H1 (cell line): ENCODE measurements around the gene TMEM82. TPM values are rescaled to one million over a fixed set of nuclear protein-coding genes. Genes with fewer than 3 reads are reported as not detected.

Source experiments
- CTCF ChIA-PET: fragments of 300-600 bp; sonication (Branson Sonifier 250); formaldehyde crosslinking; loops from one replicate; lab custom pipeline; 2021; ENCODE audit not compliant: partially characterized antibody; lab: Charles Lee
- POLR2A ChIA-PET: fragments of 300-600 bp; sonication (Branson Sonifier 250); formaldehyde crosslinking; loops from one replicate; lab custom pipeline; 2021; ENCODE audit warnings: inconsistent platforms; ENCODE audit not compliant: partially characterized antibody; lab: Charles Lee
- DNase-seq, 2 experiments: peaks; one replicate each; pipeline versions ENCODE4 v3.0.0 to v3.0.0-alpha.2; 2010 to 2022; ENCODE audit warnings: low spot score in 2 of 2, low read depth in 1 of 2, mixed read lengths in 1 of 2
- FAIRE-seq: peaks from 2 replicates; lab custom pipeline; 2011; peaks lifted over from hg19 to GRCh38; lab: Jason Lieb, UNC
- H2AFZ ChIP-seq: 2 replicates; pipeline ENCODE4 v1.8.1; 2012; ENCODE audit warnings: low read length, inconsistent platforms
- H2AK5ac ChIP-seq: 2 replicates; pipeline ENCODE4 v1.6.1; 2013; ENCODE audit warnings: low read depth, low read length
- H2BK120ac ChIP-seq: replicated peaks from 2 replicates; pipeline ENCODE3; 2013; ENCODE audit warnings: low read depth, low read length, inconsistent platforms
- H2BK12ac ChIP-seq: 2 replicates; pipeline ENCODE4 v1.6.1; 2013; ENCODE audit warnings: low read depth, low read length
- H2BK15ac ChIP-seq: 2 replicates; pipeline ENCODE4 v1.6.1; 2013; ENCODE audit warnings: low read length
- H2BK20ac ChIP-seq: 2 replicates; pipeline ENCODE4 v1.6.1; 2013; ENCODE audit warnings: low read length
- H2BK5ac ChIP-seq: 2 replicates; pipeline ENCODE4 v1.6.1; 2013; ENCODE audit warnings: low read depth, low read length
- H3K14ac ChIP-seq: 2 replicates; pipeline ENCODE4 v1.6.1; 2013; ENCODE audit warnings: inconsistent platforms; ENCODE audit not compliant: insufficient read length
- H3K18ac ChIP-seq: 2 replicates; pipeline ENCODE4 v1.6.1; 2013; ENCODE audit warnings: low read length; ENCODE audit errors: extremely low read depth
- H3K23ac ChIP-seq: 2 replicates; pipeline ENCODE4 v1.6.1; 2013; ENCODE audit warnings: inconsistent platforms; ENCODE audit not compliant: insufficient read length
- H3K23me2 ChIP-seq: 2 replicates; pipeline ENCODE4 v1.6.1; 2013; ENCODE audit warnings: low read depth, low read length
- H3K27ac ChIP-seq: 2 replicates; pipeline ENCODE4 v1.6.1; 2011; ENCODE audit warnings: low read depth, low read length, inconsistent platforms
- H3K27me3 ChIP-seq, 4 experiments: replicated peaks in 1 of 4; 1 replicate in 1 of 4; 2 replicates in 3 of 4; pipeline versions ENCODE4 v1.6.1 to v1.8.1; 2011 to 2013; ENCODE audit warnings: low read length in 3 of 4, mild to moderate bottlenecking in 3 of 4, inconsistent platforms in 2 of 4, mixed read lengths in 2 of 4, moderate library complexity in 1 of 4; ENCODE audit not compliant: control insufficient read depth in 3 of 4, insufficient read depth in 3 of 4; ENCODE audit errors: extremely low read depth in 1 of 4
- H3K36me3 ChIP-seq, 4 experiments: 2 replicates each; pipeline versions ENCODE4 v1.6.1 to v1.8.1; 2011 to 2013; ENCODE audit warnings: mild to moderate bottlenecking in 4 of 4, low read length in 3 of 4, moderate library complexity in 2 of 4, control low read depth in 1 of 4, inconsistent platforms in 1 of 4; ENCODE audit not compliant: insufficient read depth in 4 of 4, control insufficient read depth in 2 of 4
- H3K4ac ChIP-seq: replicated peaks from 2 replicates; pipeline ENCODE3; 2013; ENCODE audit warnings: low read length, low read depth, mixed read lengths, inconsistent platforms; ENCODE audit not compliant: insufficient read length
- H3K4me1 ChIP-seq, 4 experiments: replicated peaks in 1 of 4; 1 replicate in 1 of 4; 2 replicates in 3 of 4; pipeline versions ENCODE4 v1.6.1 to v1.8.1; 2011 to 2013; ENCODE audit warnings: low read length in 3 of 4, inconsistent platforms in 2 of 4, mixed read lengths in 1 of 4; ENCODE audit not compliant: insufficient read depth in 4 of 4, control insufficient read depth in 3 of 4
- H3K4me2 ChIP-seq, 2 experiments: 2 replicates each; pipeline versions ENCODE4 v1.6.1 to v1.8.1; 2011 to 2013; ENCODE audit warnings: low read depth in 2 of 2, low read length in 2 of 2, control low read depth in 1 of 2, inconsistent platforms in 1 of 2, mild to moderate bottlenecking in 1 of 2; ENCODE audit not compliant: insufficient read depth in 1 of 2
- H3K4me3 ChIP-seq, 4 experiments: fragments of 200-600, 300-600 bp in 1 of 4; sonication (generic), shearing (Covaris generic), sonication (Bioruptor Twin) in 1 of 4; 2 replicates each; pipeline versions ENCODE4 v1.5.1 to v1.8.1; 2011 to 2016; ENCODE audit warnings: low read length in 4 of 4, low read depth in 3 of 4, control low read depth in 2 of 4, inconsistent platforms in 2 of 4, mild to moderate bottlenecking in 2 of 4, mixed read lengths in 1 of 4, moderate library complexity in 1 of 4; ENCODE audit not compliant: insufficient read depth in 2 of 4; ENCODE audit errors: extremely low read depth in 1 of 4
- H3K56ac ChIP-seq: replicated peaks from 2 replicates; pipeline ENCODE3; 2013; ENCODE audit warnings: low read depth, mild to moderate bottlenecking, mixed read lengths, low read length, inconsistent platforms; ENCODE audit not compliant: insufficient read length
- H3K79me1 ChIP-seq: 2 replicates; pipeline ENCODE4 v1.6.1; 2013; ENCODE audit warnings: low read depth, low read length, control low read depth
- H3K79me2 ChIP-seq, 2 experiments: 2 replicates each; pipeline versions ENCODE4 v1.6.1 to v1.8.1; 2012 to 2013; ENCODE audit warnings: low read length in 2 of 2, mild to moderate bottlenecking in 2 of 2, inconsistent platforms in 1 of 2; ENCODE audit not compliant: insufficient read depth in 2 of 2, control insufficient read depth in 1 of 2
- H3K9ac ChIP-seq, 4 experiments: replicated peaks in 1 of 4; 1 replicate in 1 of 4; 2 replicates in 3 of 4; pipeline versions ENCODE4 v1.6.1 to v1.8.1; 2011 to 2013; ENCODE audit warnings: low read depth in 3 of 4, low read length in 3 of 4, control low read depth in 2 of 4, mild to moderate bottlenecking in 2 of 4, moderate library complexity in 2 of 4, inconsistent platforms in 1 of 4; ENCODE audit errors: extremely low read depth in 1 of 4
- H3K9me3 ChIP-seq, 2 experiments: 2 replicates each; pipeline versions ENCODE4 v1.6.1 to v1.8.1; 2012 to 2013; ENCODE audit warnings: mild to moderate bottlenecking in 2 of 2, moderate library complexity in 2 of 2, control low read depth in 1 of 2, inconsistent platforms in 1 of 2, low read depth in 1 of 2, low read length in 1 of 2, mixed read lengths in 1 of 2; ENCODE audit not compliant: insufficient read depth in 2 of 2
- H4K20me1 ChIP-seq, 2 experiments: replicated peaks in 1 of 2; 2 replicates each; pipeline versions ENCODE3 to v1.8.1; 2011 to 2013; ENCODE audit warnings: inconsistent platforms in 2 of 2, low read length in 2 of 2, mild to moderate bottlenecking in 1 of 2; ENCODE audit not compliant: insufficient read depth in 2 of 2, control insufficient read depth in 1 of 2
- H4K5ac ChIP-seq: 2 replicates; pipeline ENCODE4 v1.6.1; 2013; ENCODE audit warnings: low read length, low read depth, mixed read lengths, inconsistent platforms; ENCODE audit not compliant: insufficient read length
- H4K8ac ChIP-seq: 2 replicates; pipeline ENCODE4 v1.8.0; 2013; ENCODE audit warnings: mild to moderate bottlenecking, moderate library complexity, low read length, inconsistent platforms; ENCODE audit not compliant: insufficient read depth; ENCODE audit errors: extremely low read depth
- H4K91ac ChIP-seq: replicated peaks from 2 replicates; pipeline ENCODE3; 2013; ENCODE audit warnings: low read length, mixed read lengths, inconsistent platforms; ENCODE audit not compliant: insufficient read length
- NRF1 ChIP-seq: IDR thresholded peaks from 2 replicates; pipeline ENCODE4 v1.6.1; 2011; ENCODE audit warnings: mild to moderate bottlenecking, low read depth, low read length, improper control_type of control experiment
- POLR2A ChIP-seq, 2 experiments: IDR thresholded peaks; 1 replicate in 1 of 2; 2 replicates in 1 of 2; pipeline ENCODE4 v1.6.1; 2011; ENCODE audit warnings: low read depth in 2 of 2, low read length in 2 of 2, mild to moderate bottlenecking in 2 of 2; ENCODE audit errors: control extremely low read depth in 1 of 2
- SIRT6 ChIP-seq: IDR thresholded peaks from one replicate; pipeline ENCODE4 v1.7.1; 2012; ENCODE audit warnings: low read length, inconsistent platforms
- WGBS, 2 experiments: shearing (Covaris generic) in 1 of 2; methylation state at CpG; one replicate each; pipeline versions ENCODE4 v1.1.6 to v1.1.7; 2013 to 2015; ENCODE audit warnings: low lambda C conversion rate in 2 of 2, mixed read lengths in 2 of 2, inconsistent platforms in 1 of 2, low coverage in 1 of 2, missing lambda C conversion rate in 1 of 2; ENCODE audit not compliant: insufficient replicate concordance in 2 of 2, insufficient coverage in 1 of 2, insufficient read length in 1 of 2; ENCODE audit errors: extremely low coverage in 1 of 2, missing lambda C conversion rate in 1 of 2; 5-methylcytosine and 5-hydroxymethylcytosine counted together
- polyA plus RNA-seq, 7 experiments: library from polyadenylated mRNA; depleted of rRNA in 3 of 7; stranded (reverse) in 5 of 7; unstranded in 2 of 7; fragments of >200 nt in 5 of 7; fragments of 200-250 nt in 2 of 7; gene quantifications; 1 replicate in 5 of 7; 2 replicates in 1 of 7; 4 replicates in 1 of 7; pipeline versions ENCODE4 v1.2.1 to v1.2.3, GENCODE V29; 2011 to 2013; ENCODE audit warnings: missing spikeins in 2 of 7, mixed read lengths in 2 of 7
- total RNA-seq: library from RNA; stranded (reverse); fragmentation: NEBNext Ultra II Directional; extraction: Animal tissue kit (Norgen Biotek cat#: 25700); gene quantifications from 2 replicates; pipeline ENCODE4 v1.2.1, GENCODE V29; 2021

The TMEM82 gene
- total and polyA plus RNA-seq, 2 of the 8 experiments (the other 6 are each of a cell fraction or from before 2014, with no cell fraction given): 0.32 to 2.1 TPM

DNA sequence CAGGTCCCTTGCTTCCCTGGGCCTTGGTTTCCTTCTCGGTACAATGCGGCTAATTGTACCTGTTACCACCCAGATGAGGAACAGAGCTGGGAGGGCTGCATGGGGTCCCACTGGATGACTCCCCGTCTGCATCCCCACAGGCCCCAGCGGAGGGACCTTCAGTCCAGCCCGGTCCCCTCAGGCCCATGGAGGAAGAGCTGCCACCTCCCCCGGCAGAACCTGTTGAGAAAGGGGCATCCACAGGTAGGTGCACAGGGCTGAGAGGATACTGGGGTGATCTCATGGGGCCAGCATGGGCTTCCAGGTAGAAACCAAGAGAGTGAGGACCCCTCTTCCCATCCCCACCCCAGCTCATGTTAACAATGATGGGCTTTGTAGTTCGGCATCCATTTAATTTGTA is 26.1 kb downstream of the TMEM82 start:
- Histone ChIP-seq H3K4me3 (no peak overlapping the region), H3K23me2 (no peaks in the 10 kb centered on the region), H2BK120ac (no peak overlapping the region), H3K18ac (no peak overlapping the region), H3K56ac (no peak overlapping the region), H3K23ac (no peak overlapping the region), H4K20me1 (peaks cover 5 to 12% of the 10 kb centered on the region in 2 experiments), H3K9me3 (no peaks in the 10 kb centered on the region), H2AFZ (no peak overlapping the region), H2BK15ac (no peak overlapping the region), H3K4ac (no peak overlapping the region), H3K79me2 (peaks cover 0 to 8% of the 10 kb centered on the region in 2 experiments; a peak in 1 of 4 replicates), H3K4me2 (no peak overlapping the region), H3K27ac (no peak overlapping the region), H4K91ac (no peak overlapping the region), H2BK20ac (no peak overlapping the region), H2BK12ac (no peak overlapping the region), H3K9ac (no peak overlapping the region), H3K79me1 (peaks cover 8% of the 10 kb centered on the region), H4K5ac (no peak overlapping the region), H3K27me3 (no peaks in the 10 kb centered on the region), H3K36me3 (peaks cover 25 to 82% (median 51%) of the 10 kb centered on the region in 4 experiments), H2BK5ac (no peak overlapping the region), H4K8ac (no peak overlapping the region), H3K4me1 (no peaks in the 10 kb centered on the region; a peak in 2 of 7 replicates), H3K14ac (no peak overlapping the region), H2AK5ac (no peak overlapping the region)
- TF ChIP-seq POLR2A (IDR thresholded peaks at IDR 0.05; ENCODE audit: control extremely low read depth in 1 of 2, low read depth in 2 of 2, low read length in 2 of 2) (peak in 1 of 2 experiments; percentile 36; a peak in 1 of 3 replicates), SIRT6 (no peak), NRF1 (no peak)
- FAIRE-seq: no peak
- 92% methylated on average over 4 of the region's 7 CpGs; no CpG with 5 or more reads in 1 of the 2 experiments for WGBS, 2 experiments
- CTCF ChIA-PET: interaction anchor here (0.8 to 1.5 kb wide), 2 partner anchors 10 to 27 kb away, joined by 3 to 4 read pairs; no protein-coding TSS in a partner anchor
- POLR2A ChIA-PET: interaction anchor here (1.6 to 5.3 kb wide), 4 partner anchors 9 to 19 kb away, joined by 7 to 37 read pairs (median 10); no protein-coding TSS in a partner anchor
- no peak for DNase-seq
